Measurements from ENCODE around the gene HRH1. TPM values are rescaled to one million over a fixed set of nuclear protein-coding genes. Genes with fewer than 3 reads are reported as not detected.
"Not testable (repeated sequence)": the region's sequence is repeated elsewhere in the genome, so short reads cannot be mapped to it uniquely, and the experiment has no call there.

HRH1 gene, protein sequence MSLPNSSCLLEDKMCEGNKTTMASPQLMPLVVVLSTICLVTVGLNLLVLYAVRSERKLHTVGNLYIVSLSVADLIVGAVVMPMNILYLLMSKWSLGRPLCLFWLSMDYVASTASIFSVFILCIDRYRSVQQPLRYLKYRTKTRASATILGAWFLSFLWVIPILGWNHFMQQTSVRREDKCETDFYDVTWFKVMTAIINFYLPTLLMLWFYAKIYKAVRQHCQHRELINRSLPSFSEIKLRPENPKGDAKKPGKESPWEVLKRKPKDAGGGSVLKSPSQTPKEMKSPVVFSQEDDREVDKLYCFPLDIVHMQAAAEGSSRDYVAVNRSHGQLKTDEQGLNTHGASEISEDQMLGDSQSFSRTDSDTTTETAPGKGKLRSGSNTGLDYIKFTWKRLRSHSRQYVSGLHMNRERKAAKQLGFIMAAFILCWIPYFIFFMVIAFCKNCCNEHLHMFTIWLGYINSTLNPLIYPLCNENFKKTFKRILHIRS
- total RNA-seq (not detected in 2 replicates), polyA plus RNA-seq (not detected in 2 replicates), polyA minus RNA-seq (not detected in 2 replicates)
- 0.30 TPM for total RNA-seq (2013)

DNA sequence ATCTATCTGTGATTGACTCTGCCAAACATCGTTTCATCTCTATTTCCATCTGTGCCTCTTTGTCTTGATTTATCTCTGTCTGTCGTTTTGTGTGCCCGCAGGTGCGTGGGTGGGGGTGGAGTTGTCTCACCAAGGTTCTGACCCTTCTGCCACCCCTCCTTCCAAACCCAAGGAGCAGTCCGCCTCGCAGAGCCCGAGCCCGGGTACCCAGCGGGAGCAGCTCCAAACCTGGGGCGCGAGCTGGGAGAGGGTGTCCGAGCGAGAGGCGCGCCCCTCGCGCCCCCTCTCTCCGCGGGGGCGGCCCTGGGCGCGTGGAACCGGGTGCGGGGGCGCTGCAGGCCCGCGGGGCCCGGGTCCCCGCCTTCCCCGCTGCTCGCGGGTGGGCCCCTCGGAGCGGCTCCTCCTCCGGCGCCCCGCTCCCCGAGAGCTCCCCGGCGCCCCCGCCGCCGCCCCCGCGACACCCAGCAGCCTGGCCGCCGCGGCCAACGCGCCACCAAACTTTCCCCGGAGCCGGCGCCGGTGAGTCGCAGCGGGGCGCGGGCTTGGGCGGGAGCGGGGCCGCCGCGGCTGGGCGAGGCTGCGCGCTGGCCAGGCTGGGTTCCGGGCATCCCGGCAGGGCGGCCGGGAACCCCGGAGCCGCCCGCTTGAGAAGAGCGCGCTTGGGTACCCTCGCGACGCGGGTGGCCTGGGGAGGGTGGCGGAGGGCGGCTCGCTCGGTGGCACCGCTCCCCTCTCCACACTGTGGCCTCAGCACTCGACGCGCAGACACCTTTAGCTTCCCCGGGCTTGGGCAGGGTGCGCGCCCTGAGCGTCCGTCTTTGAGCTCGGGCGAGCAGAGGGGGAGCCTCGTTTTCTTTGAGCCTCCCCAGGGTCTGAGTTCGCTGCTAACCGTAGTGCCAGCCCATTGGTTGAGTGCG, at the start of gene HRH1:
Gene HRH1 (plus strand): TSS at position 458 of the 917 bp plus-strand sequence. CDS start 104,545 bp downstream, outside the sequence.
- intact Hi-C loops (cut with micrococcal nuclease): no loop called here
- 2% methylated on average over 91 of the region's 98 CpGs for WGBS (ENCODE audit: insufficient coverage)

DNA sequence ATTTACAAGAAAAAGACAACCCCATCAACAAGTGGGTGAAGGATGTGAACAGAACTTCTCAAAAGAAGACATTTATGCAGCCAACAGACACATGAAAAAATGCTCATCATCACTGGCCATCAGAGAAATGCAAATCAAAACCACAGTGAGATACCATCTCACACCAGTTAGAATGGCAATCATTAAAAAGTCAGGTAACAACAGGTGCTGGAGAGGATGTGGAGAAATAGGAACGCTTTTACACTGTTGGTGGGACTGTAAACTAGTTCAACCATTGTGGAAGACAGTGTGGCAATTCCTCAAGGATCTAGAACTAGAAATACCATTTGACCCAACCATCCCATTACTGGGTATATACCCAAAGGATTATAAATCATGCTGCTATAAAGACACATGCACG, 41.0 kb upstream of the HRH1 start:
- H3K4me2 ChIP-seq (replicated peaks; ENCODE audit: low read depth, low read length, poor library complexity, severe bottlenecking); ATAC-seq (ENCODE audit: low read depth); H3K36me3 ChIP-seq (replicated peaks in 1 of 2; ENCODE audit: control extremely low read depth in 1 of 2, control insufficient read depth in 1 of 2, extremely low read depth in 1 of 2, insufficient read depth in 2 of 2, low read length in 1 of 2); H4K20me1 ChIP-seq (ENCODE audit: control insufficient read depth, insufficient read depth, low read length, poor library complexity, severe bottlenecking); H3K79me2 ChIP-seq (ENCODE audit: control insufficient read depth, insufficient read depth, low read length); H3K4me1 Mint-ChIP-seq; H3K27me3 ChIP-seq (replicated peaks in 1 of 4; ENCODE audit: control extremely low read depth in 1 of 4, control insufficient read depth in 3 of 4, insufficient read depth in 4 of 4, low read length in 3 of 4); DNase-seq; H2AFZ ChIP-seq (ENCODE audit: insufficient read depth, low read depth, low read length, poor library complexity, severe bottlenecking); H3K4me3 ChIP-seq (ENCODE audit: control extremely low read depth in 1 of 5, extremely low read depth in 1 of 5, insufficient read depth in 1 of 5, low read depth in 2 of 5, low read length in 4 of 5); POLR2A ChIA-PET; H3K9me3 ChIP-seq (ENCODE audit: control extremely low read depth in 1 of 3, control insufficient read depth in 2 of 3, insufficient read depth in 1 of 3, low read length in 2 of 3); CTCF ChIA-PET; H3K9me3 Mint-ChIP-seq (ENCODE audit: insufficient read depth); H3K27ac ChIP-seq (ENCODE audit: low read length in 2 of 2); H3K4me3 Mint-ChIP-seq; H3K27ac Mint-ChIP-seq; H3K9ac ChIP-seq (ENCODE audit: low read length); H3K4me1 ChIP-seq (ENCODE audit: control insufficient read depth in 2 of 2, insufficient read depth in 2 of 2, low read length in 2 of 2); intact Hi-C loops (cut with micrococcal nuclease): not testable (repeated sequence)
- no CpG with 5 or more reads among the region's 2 CpGs for WGBS (ENCODE audit: insufficient coverage)
- H3K27me3 Mint-ChIP-seq: peaks cover 37% of the 10 kb centered on the region

More for the DNA sequence above, at the start of gene HRH1:
- H3K27ac Mint-ChIP-seq: no peak within 1 kb of the TSS
- Histone ChIP-seq H3K9ac (ENCODE audit: low read length) (peak within 1 kb of the TSS; percentile 49), H3K4me1 (ENCODE audit: control insufficient read depth in 2 of 2, insufficient read depth in 2 of 2, low read length in 2 of 2) (peaks cover 16 to 20% of the 10 kb centered on the region in 2 donors), H3K27me3 (replicated peaks in 1 of 4; ENCODE audit: control extremely low read depth in 1 of 4, control insufficient read depth in 3 of 4, insufficient read depth in 4 of 4, low read length in 3 of 4) (peaks cover 0 to 34% (median 18%) of the 10 kb centered on the region in 4 experiments), H3K36me3 (replicated peaks in 1 of 2; ENCODE audit: control extremely low read depth in 1 of 2, control insufficient read depth in 1 of 2, extremely low read depth in 1 of 2, insufficient read depth in 2 of 2, low read length in 1 of 2) (no peaks in the 10 kb centered on the region), H3K4me2 (replicated peaks; ENCODE audit: low read depth, low read length, poor library complexity, severe bottlenecking) (peak within 1 kb of the TSS; percentile 79), H3K27ac (ENCODE audit: low read length in 2 of 2) (no peak within 1 kb of the TSS), H3K79me2 (ENCODE audit: control insufficient read depth, insufficient read depth, low read length) (no peaks in the 10 kb centered on the region), H3K4me3 (ENCODE audit: control extremely low read depth in 1 of 5, extremely low read depth in 1 of 5, insufficient read depth in 1 of 5, low read depth in 2 of 5, low read length in 4 of 5) (peak within 1 kb of the TSS in 4 of 5 experiments; percentile 30 to 55 (median 40)), H2AFZ (ENCODE audit: insufficient read depth, low read depth, low read length, poor library complexity, severe bottlenecking) (peak within 1 kb of the TSS; percentile 43), H4K20me1 (ENCODE audit: control insufficient read depth, insufficient read depth, low read length, poor library complexity, severe bottlenecking) (no peaks in the 10 kb centered on the region), H3K9me3 (ENCODE audit: control extremely low read depth in 1 of 3, control insufficient read depth in 2 of 3, insufficient read depth in 1 of 3, low read length in 2 of 3) (no peaks in the 10 kb centered on the region)
- peak within 1 kb of the TSS; percentile 81 for H3K4me3 Mint-ChIP-seq
- H3K4me1 Mint-ChIP-seq: peaks cover 21% of the 10 kb centered on the region
- POLR2A ChIA-PET: no interaction called here
- H3K9me3 Mint-ChIP-seq (ENCODE audit: insufficient read depth): no peaks in the 10 kb centered on the region
- ATAC-seq (ENCODE audit: low read depth) (peak; percentile 21), DNase-seq (peak; percentile 23)
- H3K27me3 Mint-ChIP-seq: peaks cover 49% of the 10 kb centered on the region
- CTCF ChIA-PET: interaction anchor here (0.7 kb wide), 1 partner anchor 28 kb away, joined by 3 read pairs; no protein-coding TSS in a partner anchor
- no peak for TF ChIP-seq EZH2 (IDR thresholded peaks at IDR 0.05; ENCODE audit: borderline replicate concordance, insufficient read depth, low read depth, low read length, poor library complexity, severe bottlenecking)
- TF ChIP-seq, protein P1, sequence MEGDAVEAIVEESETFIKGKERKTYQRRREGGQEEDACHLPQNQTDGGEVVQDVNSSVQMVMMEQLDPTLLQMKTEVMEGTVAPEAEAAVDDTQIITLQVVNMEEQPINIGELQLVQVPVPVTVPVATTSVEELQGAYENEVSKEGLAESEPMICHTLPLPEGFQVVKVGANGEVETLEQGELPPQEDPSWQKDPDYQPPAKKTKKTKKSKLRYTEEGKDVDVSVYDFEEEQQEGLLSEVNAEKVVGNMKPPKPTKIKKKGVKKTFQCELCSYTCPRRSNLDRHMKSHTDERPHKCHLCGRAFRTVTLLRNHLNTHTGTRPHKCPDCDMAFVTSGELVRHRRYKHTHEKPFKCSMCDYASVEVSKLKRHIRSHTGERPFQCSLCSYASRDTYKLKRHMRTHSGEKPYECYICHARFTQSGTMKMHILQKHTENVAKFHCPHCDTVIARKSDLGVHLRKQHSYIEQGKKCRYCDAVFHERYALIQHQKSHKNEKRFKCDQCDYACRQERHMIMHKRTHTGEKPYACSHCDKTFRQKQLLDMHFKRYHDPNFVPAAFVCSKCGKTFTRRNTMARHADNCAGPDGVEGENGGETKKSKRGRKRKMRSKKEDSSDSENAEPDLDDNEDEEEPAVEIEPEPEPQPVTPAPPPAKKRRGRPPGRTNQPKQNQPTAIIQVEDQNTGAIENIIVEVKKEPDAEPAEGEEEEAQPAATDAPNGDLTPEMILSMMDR (IDR thresholded peaks at IDR 0.05): no peak
